ENCODE data around the gene DRAP1. TPM values are rescaled to one million over a fixed set of nuclear protein-coding genes. Genes with fewer than 3 reads are reported as not detected.

DRAP1 gene
- total RNA-seq, 6 experiments from 2014 or later = 21.8 to 50.8 (median 32.6) TPM

DNA sequence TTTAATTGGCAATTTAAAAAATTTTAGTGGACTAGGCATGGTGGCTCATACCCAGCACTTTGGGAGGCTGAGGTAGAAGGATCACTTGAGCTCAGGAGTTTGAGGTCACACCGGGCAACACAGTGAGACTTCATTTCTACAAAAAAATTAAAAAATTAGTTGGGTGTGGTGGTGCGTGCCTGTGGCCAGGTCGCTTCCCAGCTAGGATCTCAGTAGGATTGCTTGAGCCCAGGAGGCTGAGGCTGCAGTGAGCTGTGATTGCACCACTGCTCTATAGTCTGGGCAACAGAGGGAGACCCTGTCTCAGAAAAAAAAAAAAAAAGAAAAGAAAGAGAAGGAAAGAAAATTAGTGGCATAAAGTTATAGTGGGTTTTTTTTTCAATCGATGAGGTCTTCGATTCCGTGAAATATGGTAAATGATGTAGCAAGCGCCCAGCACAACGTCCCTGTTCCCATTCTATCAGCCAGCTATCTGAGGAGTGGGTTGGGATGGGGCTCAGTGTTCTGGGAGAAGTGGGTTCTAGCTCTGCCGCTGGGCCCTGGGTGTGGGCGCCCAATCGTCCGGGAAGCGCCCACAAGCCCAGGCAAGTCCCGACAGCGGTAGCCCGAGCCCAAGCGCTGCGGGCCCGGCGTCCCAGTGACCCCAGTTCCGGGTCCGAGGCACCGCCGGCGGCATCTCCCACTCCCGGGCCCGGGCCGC lies 20.4 kb upstream of the DRAP1 start:
- peak overlapping the region; percentile 40 to 49 (median 47) for H3K4me3 ChIP-seq
- DNase-seq = no peak
- H3K36me3 ChIP-seq = no peaks in the 10 kb centered on the region
- H3K9me3 ChIP-seq = no peaks in the 10 kb centered on the region
- no peaks in the 10 kb centered on the region for H3K27me3 ChIP-seq
- intact Hi-C loops (cut with DNase I) = no loop called here
- TF ChIP-seq POLR2A (IDR thresholded peaks at IDR 0.05) = no peak
- TF ChIP-seq, protein P1, sequence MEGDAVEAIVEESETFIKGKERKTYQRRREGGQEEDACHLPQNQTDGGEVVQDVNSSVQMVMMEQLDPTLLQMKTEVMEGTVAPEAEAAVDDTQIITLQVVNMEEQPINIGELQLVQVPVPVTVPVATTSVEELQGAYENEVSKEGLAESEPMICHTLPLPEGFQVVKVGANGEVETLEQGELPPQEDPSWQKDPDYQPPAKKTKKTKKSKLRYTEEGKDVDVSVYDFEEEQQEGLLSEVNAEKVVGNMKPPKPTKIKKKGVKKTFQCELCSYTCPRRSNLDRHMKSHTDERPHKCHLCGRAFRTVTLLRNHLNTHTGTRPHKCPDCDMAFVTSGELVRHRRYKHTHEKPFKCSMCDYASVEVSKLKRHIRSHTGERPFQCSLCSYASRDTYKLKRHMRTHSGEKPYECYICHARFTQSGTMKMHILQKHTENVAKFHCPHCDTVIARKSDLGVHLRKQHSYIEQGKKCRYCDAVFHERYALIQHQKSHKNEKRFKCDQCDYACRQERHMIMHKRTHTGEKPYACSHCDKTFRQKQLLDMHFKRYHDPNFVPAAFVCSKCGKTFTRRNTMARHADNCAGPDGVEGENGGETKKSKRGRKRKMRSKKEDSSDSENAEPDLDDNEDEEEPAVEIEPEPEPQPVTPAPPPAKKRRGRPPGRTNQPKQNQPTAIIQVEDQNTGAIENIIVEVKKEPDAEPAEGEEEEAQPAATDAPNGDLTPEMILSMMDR (IDR thresholded peaks at IDR 0.05) = no peak
- peaks cover 0 to 9% (median 3%) of the 10 kb centered on the region in 4 donors for H3K4me1 ChIP-seq
- ATAC-seq = no peak
- WGBS (ENCODE audit: insufficient coverage, low coverage, low lambda C conversion rate, missing lambda C conversion rate) = 80% methylated on average over 8 of the region's 28 CpGs
- no peak overlapping the region for H3K27ac ChIP-seq

DNA sequence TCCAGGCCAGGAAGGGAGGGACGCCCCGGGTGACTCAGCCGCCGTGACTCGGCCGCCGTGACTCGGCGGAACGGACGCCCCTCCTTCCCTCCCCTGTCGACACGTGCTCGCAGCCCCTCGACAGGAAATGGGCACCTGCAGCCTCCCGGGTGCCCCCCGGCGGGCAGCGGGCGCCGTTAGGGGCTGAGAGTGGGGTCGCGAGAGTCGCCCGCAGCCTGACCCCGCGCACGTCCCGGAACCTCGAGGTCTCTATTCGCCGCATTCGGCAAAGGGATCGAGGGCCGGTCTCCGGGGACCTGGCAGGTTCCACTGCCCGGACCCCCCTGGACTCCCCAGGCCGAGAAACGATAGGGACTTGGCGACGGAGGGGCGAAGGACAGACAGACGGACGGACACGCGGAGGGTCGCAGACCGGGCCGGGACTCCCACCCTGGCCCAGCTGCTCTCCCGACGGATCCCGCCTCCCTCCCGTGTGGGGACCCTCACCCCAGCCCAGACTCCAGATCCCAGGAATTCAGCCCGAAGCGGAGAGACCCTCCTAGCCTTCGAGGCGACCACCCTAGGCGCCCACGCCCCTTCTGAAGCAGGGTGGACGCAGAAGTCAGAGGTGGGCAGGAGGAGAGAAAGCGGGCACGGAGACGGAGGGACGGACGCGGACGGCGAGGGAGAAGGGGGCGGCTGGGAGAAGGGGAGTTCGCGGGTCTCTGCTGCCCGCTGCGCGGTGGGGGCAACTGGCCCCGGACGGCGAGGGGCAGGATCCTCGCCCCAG lies 19.7 kb upstream of the DRAP1 start:
- Histone ChIP-seq H3K27ac (peak overlapping the region in 1 of 3 donors; percentile 57), H3K4me1 (peaks cover 0 to 9% (median 3%) of the 10 kb centered on the region in 4 donors), H3K9me3 (no peaks in the 10 kb centered on the region), H3K36me3 (no peaks in the 10 kb centered on the region), H3K4me3 (peak overlapping the region; percentile 40 to 49 (median 47)), H3K27me3 (no peaks in the 10 kb centered on the region)
- ATAC-seq = peak; percentile 40 to 60 (median 49)
- peak in 2 of 3 donors; percentile 68 to 75 for DNase-seq
- WGBS (ENCODE audit: insufficient coverage, low coverage, low lambda C conversion rate, missing lambda C conversion rate) = 13% methylated on average over 3 of the region's 78 CpGs
- intact Hi-C loops (cut with DNase I) = no loop called here
- TF ChIP-seq POLR2A (IDR thresholded peaks at IDR 0.05) = no peak
- TF ChIP-seq, protein P1 (IDR thresholded peaks at IDR 0.05) = no peak

DNA sequence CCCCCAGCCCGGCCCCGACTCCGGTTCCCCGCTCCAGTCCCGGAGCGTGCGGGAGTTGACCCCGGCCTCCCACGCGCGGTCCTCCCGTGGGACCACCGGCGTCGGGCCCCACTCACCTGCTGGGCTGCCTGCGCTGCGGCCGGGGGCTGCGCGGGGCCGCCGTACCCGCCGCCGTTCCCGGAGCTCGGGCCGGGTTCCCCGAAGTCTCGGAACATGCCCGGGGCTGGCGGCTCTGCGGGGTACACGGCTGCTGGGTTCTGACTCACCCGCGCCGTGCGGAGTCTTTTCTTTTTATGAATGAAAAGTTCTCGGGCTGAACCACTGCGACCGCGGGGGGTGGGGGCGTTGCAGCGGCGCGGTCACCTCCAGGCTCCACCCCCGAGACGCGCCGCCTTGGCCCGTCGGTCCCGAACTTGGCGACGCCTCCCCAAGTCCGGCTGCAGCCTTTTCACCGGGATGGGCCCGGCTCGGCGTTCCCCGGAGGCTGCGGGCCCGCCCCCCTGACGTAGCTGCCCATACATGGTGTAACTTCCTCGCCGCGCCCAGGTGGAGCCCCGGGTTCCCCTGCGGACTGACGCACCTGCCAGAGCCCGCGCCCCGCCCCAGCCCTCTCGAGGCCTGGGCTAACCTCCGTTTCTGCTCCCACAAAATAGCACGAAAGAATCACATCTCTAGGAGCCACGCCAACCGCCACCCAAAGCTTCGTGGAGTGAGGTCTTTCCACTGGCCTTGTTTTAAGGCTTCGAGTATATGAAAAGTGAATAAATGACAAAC lies 18.9 kb upstream of the DRAP1 start, which contains the start of gene FOSL1:
Gene FOSL1 (minus strand): TSS at position 264 of the 774 bp plus-strand sequence. CDS start 49 bp downstream, at position 215.
- intact Hi-C loops (cut with DNase I) = no loop called here
- Histone ChIP-seq H3K36me3 (no peaks in the 10 kb centered on the region), H3K27ac (peak within 1 kb of the TSS in 1 of 3 donors; percentile 57), H3K4me3 (peak within 1 kb of the TSS; percentile 40 to 49 (median 47)), H3K9me3 (no peaks in the 10 kb centered on the region), H3K27me3 (no peaks in the 10 kb centered on the region), H3K4me1 (peaks cover 0 to 9% (median 3%) of the 10 kb centered on the region in 4 donors)
- WGBS (ENCODE audit: insufficient coverage, low coverage, low lambda C conversion rate, missing lambda C conversion rate) = 14% methylated on average over 10 of the region's 80 CpGs
- TF ChIP-seq POLR2A (IDR thresholded peaks at IDR 0.05) = peak; percentile 72
- TF ChIP-seq, protein P1 (IDR thresholded peaks at IDR 0.05) = no peak
- DNase-seq = peak; percentile 83 to 89 (median 83)
- ATAC-seq = peak; percentile 88 to 91 (median 90)

DNA sequence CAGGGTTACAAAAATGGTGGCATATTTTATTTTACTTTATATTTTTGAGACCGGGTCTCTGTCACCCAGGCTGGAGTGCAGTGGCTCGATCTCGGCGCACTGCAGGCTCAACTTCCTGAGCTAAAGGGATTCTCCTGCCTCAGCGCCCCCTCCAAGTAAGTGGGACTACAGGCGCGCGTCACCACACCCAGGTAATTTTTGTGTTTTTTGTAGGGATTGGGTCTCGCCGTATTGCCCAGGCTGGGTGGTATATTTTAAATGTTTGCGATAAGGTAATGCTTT lies 18.4 kb upstream of the DRAP1 start:
- 64% methylated on average over 11 of the region's 11 CpGs for WGBS (ENCODE audit: insufficient coverage, low coverage, low lambda C conversion rate, missing lambda C conversion rate)
- Histone ChIP-seq H3K27me3 (no peaks in the 10 kb centered on the region), H3K9me3 (no peaks in the 10 kb centered on the region), H3K36me3 (no peaks in the 10 kb centered on the region), H3K27ac (no peak overlapping the region), H3K4me3 (peak overlapping the region in 2 of 3 donors; percentile 47 to 49), H3K4me1 (peaks cover 0 to 9% (median 3%) of the 10 kb centered on the region in 4 donors)
- intact Hi-C loops (cut with DNase I) = no loop called here
- no peak for ATAC-seq
- DNase-seq = no peak
- TF ChIP-seq, protein P1 (IDR thresholded peaks at IDR 0.05) = no peak
- TF ChIP-seq POLR2A (IDR thresholded peaks at IDR 0.05) = no peak
